NCI-H2107 treated with DMSO at 0.1 percent for 48 hours (cell line): ENCODE results near the gene THSD4.

Experiments used
- DNase-seq: peaks from one replicate; lab custom pipeline; 2025; ENCODE audit not compliant: unreplicated experiment; lab: John Stamatoyannopoulos, UW

Gene THSD4

GRCh38 chr15:71753346-71753745 lies 638.1 kb downstream of the THSD4 start:
- no peak for DNase-seq

GRCh38 chr15:71754660-71755059 lies 639.4 kb downstream of the THSD4 start:
- no peak for DNase-seq

- no peak for DNase-seq
Measured at GRCh38 chr15:71755092-71755970, 640.1 kb downstream of the THSD4 start.

GRCh38 chr15:71756599-71757352 lies 641.5 kb downstream of the THSD4 start:
- no peak for DNase-seq

- DNase-seq: no peak
Measured at GRCh38 chr15:71757741-71758530, 642.7 kb downstream of the THSD4 start.

GRCh38 chr15:71758711-71759110 lies 643.4 kb downstream of the THSD4 start:
- no peak for DNase-seq

- no peak for DNase-seq
Measured at GRCh38 chr15:71760852-71761251, 645.6 kb downstream of the THSD4 start.

- no peak for DNase-seq
Measured at GRCh38 chr15:71761649-71762048, 646.4 kb downstream of the THSD4 start.

- DNase-seq: no peak
Measured at GRCh38 chr15:71768184-71768583, 652.9 kb downstream of the THSD4 start.

- no peak for DNase-seq
Measured at GRCh38 chr15:71773206-71773859, 658.1 kb downstream of the THSD4 start.

GRCh38 chr15:71775856-71776255 lies 660.6 kb downstream of the THSD4 start:
- DNase-seq: no peak

GRCh38 chr15:71776304-71776703 lies 661.0 kb downstream of the THSD4 start:
- DNase-seq: no peak

- DNase-seq: no peak
Measured at GRCh38 chr15:71777216-71777943, 662.1 kb downstream of the THSD4 start.

- DNase-seq: no peak
Measured at GRCh38 chr15:71779073-71779797, 664.0 kb downstream of the THSD4 start.

- peak; percentile 1 for DNase-seq
Measured at GRCh38 chr15:71780115-71780976, 665.1 kb downstream of the THSD4 start.

GRCh38 chr15:71781179-71781964 lies 666.1 kb downstream of the THSD4 start:
- no peak for DNase-seq

- DNase-seq: no peak
Measured at GRCh38 chr15:71781965-71782265, 666.6 kb downstream of the THSD4 start.
